ENCODE results near the gene RNF166.

RNF166 gene

DNA sequence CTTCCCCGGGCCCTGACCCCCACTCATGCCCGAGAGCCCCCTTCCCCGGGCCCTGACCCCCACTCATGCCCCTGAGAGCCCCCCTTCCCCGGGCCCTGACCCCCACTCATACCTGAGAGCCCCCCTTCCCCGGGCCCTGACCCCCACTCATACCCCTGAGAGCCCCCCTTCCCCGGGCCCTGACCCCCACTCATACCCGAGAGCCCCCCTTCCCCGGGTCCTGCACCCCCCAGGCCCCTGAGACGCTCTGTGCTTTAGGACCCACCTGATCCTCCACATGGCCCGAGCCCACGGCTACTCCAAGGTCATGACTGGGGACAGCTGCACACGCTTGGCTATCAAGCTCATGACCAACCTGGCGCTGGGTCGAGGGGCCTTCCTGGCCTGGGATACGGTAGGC is 6.8 kb upstream of the RNF166 start:
- TF ChIP-seq, protein P1, sequence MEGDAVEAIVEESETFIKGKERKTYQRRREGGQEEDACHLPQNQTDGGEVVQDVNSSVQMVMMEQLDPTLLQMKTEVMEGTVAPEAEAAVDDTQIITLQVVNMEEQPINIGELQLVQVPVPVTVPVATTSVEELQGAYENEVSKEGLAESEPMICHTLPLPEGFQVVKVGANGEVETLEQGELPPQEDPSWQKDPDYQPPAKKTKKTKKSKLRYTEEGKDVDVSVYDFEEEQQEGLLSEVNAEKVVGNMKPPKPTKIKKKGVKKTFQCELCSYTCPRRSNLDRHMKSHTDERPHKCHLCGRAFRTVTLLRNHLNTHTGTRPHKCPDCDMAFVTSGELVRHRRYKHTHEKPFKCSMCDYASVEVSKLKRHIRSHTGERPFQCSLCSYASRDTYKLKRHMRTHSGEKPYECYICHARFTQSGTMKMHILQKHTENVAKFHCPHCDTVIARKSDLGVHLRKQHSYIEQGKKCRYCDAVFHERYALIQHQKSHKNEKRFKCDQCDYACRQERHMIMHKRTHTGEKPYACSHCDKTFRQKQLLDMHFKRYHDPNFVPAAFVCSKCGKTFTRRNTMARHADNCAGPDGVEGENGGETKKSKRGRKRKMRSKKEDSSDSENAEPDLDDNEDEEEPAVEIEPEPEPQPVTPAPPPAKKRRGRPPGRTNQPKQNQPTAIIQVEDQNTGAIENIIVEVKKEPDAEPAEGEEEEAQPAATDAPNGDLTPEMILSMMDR (IDR thresholded peaks at IDR 0.05; ENCODE audit: insufficient read depth, missing control alignments) = no peak
- FAIRE-seq = no peak
- no peak for DNase-seq (ENCODE audit: insufficient read length, low spot score)

DNA sequence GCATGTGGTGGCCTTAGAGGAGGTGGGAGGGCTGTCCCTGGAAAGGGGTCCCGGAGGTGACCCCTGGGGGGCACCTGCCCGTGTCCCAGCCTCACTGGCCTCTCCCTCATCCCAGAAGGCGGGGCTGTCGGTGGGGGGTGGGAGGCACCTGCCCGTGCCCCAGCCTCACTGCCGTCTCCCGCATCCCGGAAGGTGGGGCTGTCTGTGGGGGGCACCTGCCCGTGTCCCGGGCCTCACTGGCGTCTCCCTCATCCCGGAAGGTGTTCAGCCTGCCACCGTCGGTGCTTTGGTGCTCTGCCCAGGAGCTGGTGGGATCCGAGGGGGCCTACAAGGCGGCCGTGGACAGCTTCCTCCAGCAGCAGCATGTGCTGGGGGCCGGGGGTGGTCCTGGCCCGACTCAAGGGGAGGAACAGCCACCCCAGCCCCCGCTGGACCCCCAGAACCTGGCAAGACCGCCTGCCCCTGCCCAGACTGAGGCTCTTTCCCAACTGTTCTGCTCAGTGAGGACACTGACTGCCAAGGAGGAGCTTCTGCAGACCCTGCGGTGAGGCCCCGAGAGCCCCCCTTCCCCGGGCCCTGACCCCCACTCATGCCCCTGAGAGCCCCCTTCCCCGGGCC is 6.3 kb upstream of the RNF166 start:
- DNase-seq (ENCODE audit: insufficient read length, low spot score) = no peak
- FAIRE-seq = no peak
- TF ChIP-seq, protein P1 (IDR thresholded peaks at IDR 0.05; ENCODE audit: insufficient read depth, missing control alignments) = no peak

DNA sequence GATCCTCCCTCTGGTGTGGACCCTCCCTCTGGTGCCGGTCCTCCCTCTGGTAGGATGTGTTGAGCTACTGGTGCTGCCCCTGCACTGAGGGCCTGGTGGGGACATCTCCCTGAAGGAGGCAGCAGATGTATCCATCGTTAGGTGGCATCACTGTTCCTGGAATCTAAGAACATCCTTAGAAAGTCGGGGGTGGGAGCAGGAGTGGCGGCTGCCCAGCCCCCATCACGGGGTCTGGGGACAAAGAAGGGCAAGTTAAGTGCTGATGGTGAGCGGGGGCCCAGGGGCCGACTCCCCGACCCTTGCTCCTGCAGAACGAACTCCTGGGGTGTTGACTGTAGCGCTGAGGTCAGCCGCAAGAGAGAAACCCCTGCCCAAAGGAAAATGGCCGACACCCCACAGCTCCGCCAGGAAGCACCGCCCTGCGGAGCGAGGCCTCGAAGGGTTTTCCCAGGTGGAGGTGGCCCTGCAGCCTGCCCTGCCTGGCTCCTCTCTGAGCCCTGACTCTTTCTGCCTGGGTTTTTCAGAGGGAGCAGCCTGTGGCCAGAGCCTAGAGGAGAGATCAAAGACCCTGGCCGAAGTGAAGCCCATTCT is 5.6 kb upstream of the RNF166 start:
- DNase-seq (ENCODE audit: insufficient read length, low spot score) = no peak
- FAIRE-seq = no peak
- TF ChIP-seq, protein P1 (IDR thresholded peaks at IDR 0.05; ENCODE audit: insufficient read depth, missing control alignments) = no peak

DNA sequence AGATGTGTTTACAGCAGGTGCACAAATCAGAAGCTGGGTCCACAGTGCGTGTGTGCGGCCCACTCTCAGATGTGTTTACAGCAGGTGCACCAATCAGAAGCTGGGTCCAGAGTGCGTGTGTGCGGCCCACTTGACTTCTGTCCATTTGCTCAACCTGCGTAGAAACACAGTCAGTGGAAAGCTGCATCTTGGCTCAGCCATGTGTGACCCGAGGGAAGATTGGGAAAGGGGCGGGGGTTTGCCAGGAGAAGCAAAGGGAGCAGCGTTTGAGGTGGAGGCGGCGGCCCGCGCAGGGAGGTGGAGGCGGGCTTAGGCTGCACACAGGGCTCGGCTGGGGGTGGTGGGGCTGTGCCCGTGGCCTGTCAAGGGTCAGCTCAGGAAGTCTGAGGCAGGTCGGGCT is 4.3 kb upstream of the RNF166 start:
- TF ChIP-seq, protein P1 (IDR thresholded peaks at IDR 0.05; ENCODE audit: insufficient read depth, missing control alignments) = no peak
- DNase-seq (ENCODE audit: insufficient read length, low spot score) (no peak), FAIRE-seq (no peak)

DNA sequence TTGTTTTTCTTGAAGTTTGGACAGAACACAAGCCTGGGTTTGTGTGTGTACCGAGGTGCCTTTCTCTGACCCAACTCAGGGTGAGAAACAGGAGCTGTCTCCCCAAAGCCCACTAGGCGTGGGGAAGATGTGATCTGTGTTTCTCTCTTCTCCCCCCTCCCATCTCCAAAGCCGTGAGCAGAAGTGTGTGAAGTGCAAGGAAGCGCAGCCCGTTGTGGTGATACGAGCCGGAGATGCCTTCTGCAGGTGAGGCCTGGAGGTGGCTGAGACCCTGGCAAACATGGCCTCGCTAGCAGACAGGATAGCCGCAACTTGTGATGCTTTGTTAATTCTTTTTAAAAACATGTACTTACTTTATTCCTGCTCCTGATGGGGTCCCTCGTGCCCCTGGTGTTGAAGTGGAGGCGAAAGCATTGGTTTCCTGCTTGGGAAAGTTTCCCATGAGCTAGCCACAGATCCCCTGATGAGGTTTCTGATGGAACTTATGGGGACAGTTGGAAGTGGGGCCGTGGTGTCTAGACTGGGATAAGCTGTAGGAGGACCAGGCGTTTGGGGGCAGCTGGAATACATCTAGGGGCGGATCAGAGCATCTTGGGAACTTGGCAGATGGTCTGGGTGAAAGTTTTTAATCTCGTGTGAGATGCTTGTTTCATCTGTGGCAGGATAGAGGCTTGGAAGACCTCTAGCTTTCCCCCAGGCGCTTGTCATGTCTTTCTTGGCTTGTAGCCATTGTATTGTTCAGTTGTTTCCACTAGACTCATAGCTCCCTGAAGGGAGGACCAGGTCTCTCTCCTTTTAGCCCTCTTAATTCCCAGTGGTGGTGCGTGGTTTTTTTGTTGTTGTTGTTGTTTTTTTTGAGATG is 988 bp upstream of the RNF166 start:
- TF ChIP-seq, protein P1 (IDR thresholded peaks at IDR 0.05; ENCODE audit: insufficient read depth, missing control alignments) = no peak
- FAIRE-seq (no peak), DNase-seq (ENCODE audit: insufficient read length, low spot score) (no peak)

DNA sequence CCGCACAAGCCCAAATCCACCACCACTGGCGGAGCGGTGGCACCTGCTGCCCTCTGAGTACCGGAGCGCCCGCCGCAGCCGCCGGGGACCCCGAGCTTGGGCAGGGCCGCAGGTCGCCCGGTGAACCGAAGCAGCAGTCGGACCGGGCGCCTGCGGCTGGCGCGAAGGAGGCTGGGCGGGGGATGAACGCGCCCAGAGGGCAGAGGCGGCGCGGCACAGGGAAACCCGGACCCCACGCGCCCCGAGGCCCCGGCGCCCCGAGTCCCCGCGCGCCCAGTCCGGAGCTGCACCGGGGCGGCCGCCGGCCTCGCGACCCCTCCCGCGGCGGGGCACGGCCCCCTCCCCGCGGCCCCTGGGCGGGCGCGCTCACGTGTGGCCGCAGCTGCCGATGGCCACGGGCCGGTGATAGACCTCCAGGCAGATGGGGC is 393 bp downstream of the RNF166 start:
- DNase-seq (ENCODE audit: insufficient read length, low spot score) (no peak), FAIRE-seq (no peak)
- TF ChIP-seq, protein P1 (IDR thresholded peaks at IDR 0.05; ENCODE audit: insufficient read depth, missing control alignments) = no peak
